MM.1S (cell line): Measurements from ENCODE around the gene TCHP.

ENCODE experiments used
- DNase-seq: peaks from one replicate; pipeline ENCODE4 v3.0.0-alpha.2; 2015
- H2AFZ ChIP-seq: fragments of 300-600 bp; sonication (generic); 2 replicates; pipeline ENCODE4 v1.6.0; 2016; ENCODE audit warnings: antibody characterized with exemption, low read length
- H3F3A ChIP-seq: fragments of 300-600 bp; sonication (generic); 2 replicates; pipeline ENCODE4 v1.6.1; 2016; ENCODE audit warnings: mild to moderate bottlenecking, antibody characterized with exemption, low read length, moderate library complexity, mixed read lengths; ENCODE audit not compliant: insufficient read depth
- H3K27ac ChIP-seq: fragments of 300-600 bp; sonication (generic); 2 replicates; pipeline ENCODE4 v1.5.1; 2016; ENCODE audit warnings: mild to moderate bottlenecking, low read length
- H3K27me3 ChIP-seq: fragments of 300-600 bp; sonication (generic); replicated peaks from 2 replicates; pipeline ENCODE4 v1.6.0; 2016; ENCODE audit warnings: low read length; ENCODE audit not compliant: insufficient read depth
- H3K36me3 ChIP-seq: fragments of 300-600 bp; sonication (generic); replicated peaks from 2 replicates; pipeline ENCODE4 v1.6.1; 2016; ENCODE audit warnings: mild to moderate bottlenecking, low read length, mixed read lengths; ENCODE audit not compliant: insufficient read depth
- H3K4me1 ChIP-seq: fragments of 300-600 bp; sonication (generic); 2 replicates; pipeline ENCODE4 v1.6.1; 2016; ENCODE audit warnings: low read length, mixed read lengths
- H3K4me2 ChIP-seq: fragments of 300-600 bp; sonication (generic); 2 replicates; pipeline ENCODE4 v1.6.0; 2016; ENCODE audit warnings: low read depth, low read length
- H3K4me3 ChIP-seq: fragments of 300-600 bp; sonication (generic); 2 replicates; pipeline ENCODE4 v1.5.1; 2016; ENCODE audit warnings: low read length, mixed read lengths
- H3K79me2 ChIP-seq: fragments of 300-600 bp; sonication (generic); 2 replicates; pipeline ENCODE4 v1.6.1; 2016; ENCODE audit warnings: mixed run types, low read length, mixed read lengths
- H3K9ac ChIP-seq: fragments of 300-600 bp; sonication (generic); 2 replicates; pipeline ENCODE4 v1.6.1; 2016; ENCODE audit warnings: low read length, mixed read lengths
- H3K9me2 ChIP-seq: fragments of 300-600 bp; sonication (generic); replicated peaks from 2 replicates; pipeline ENCODE4 v1.6.1; 2016; ENCODE audit warnings: mild to moderate bottlenecking, low read length, mixed read lengths; ENCODE audit not compliant: insufficient read depth
- H3K9me3 ChIP-seq: fragments of 300-600 bp; sonication (generic); replicated peaks from 2 replicates; pipeline ENCODE4 v1.6.1; 2016; ENCODE audit warnings: mild to moderate bottlenecking, low read length, mixed read lengths; ENCODE audit not compliant: insufficient read depth
- H4K20me1 ChIP-seq: fragments of 300-600 bp; sonication (generic); 2 replicates; pipeline ENCODE4 v1.6.1; 2016; ENCODE audit warnings: mild to moderate bottlenecking, low read length, moderate library complexity, mixed read lengths; ENCODE audit not compliant: insufficient read depth
- CTCF ChIP-seq: fragments of 300-600 bp; sonication (generic); IDR thresholded peaks from 2 replicates; pipeline ENCODE4 v1.5.1; 2016; ENCODE audit warnings: antibody characterized with exemption, low read length, mixed read lengths
- EZH2 ChIP-seq: fragments of 300-600 bp; sonication (generic); optimal IDR thresholded peaks from 2 replicates; pipeline ENCODE3; 2017; ENCODE audit warnings: low read depth, mild to moderate bottlenecking, antibody characterized with exemption, low read length, mixed read lengths
- EZH2phosphoT487 ChIP-seq: fragments of 300-600 bp; sonication (generic); IDR thresholded peaks from 2 replicates; pipeline ENCODE4 v1.6.1; 2018; ENCODE audit warnings: antibody characterized with exemption, low read length

The TCHP gene

DNA sequence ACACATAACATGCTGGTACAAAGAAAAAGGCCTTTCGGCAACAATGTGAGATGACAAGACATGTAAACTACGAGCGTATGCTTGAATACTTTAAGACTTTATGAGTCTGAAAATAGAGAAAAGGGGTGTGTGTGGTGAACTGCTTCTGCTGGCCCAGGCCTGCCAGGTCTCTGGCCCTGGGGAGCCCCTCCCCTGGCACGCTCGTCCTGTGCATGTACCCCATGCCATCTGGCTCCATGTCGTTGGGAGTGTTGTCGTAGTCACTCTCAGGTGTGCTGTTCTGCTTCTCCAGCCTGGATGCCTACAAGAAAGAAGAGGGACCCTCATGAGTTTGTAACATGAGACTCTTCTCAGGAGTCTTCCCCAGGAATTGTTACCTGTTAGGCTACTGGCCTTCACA is 38.9 kb downstream of the TCHP start:
- H3K9me3 ChIP-seq: no peaks in the 10 kb centered on the region
- no peaks in the 10 kb centered on the region for H3F3A ChIP-seq
- H3K4me3 ChIP-seq: no peak overlapping the region
- no peak overlapping the region for H3K9ac ChIP-seq
- H3K27me3 ChIP-seq: no peaks in the 10 kb centered on the region
- no peaks in the 10 kb centered on the region for H3K4me1 ChIP-seq
- TF ChIP-seq CTCF (no peak), EZH2 (no peak), EZH2phosphoT487 (no peak)
- DNase-seq: no peak
- H3K27ac ChIP-seq: no peak overlapping the region
- no peak overlapping the region for H3K4me2 ChIP-seq
- no peaks in the 10 kb centered on the region for H3K36me3 ChIP-seq
- H2AFZ ChIP-seq: no peak overlapping the region
- no peaks in the 10 kb centered on the region for H3K9me2 ChIP-seq
- H4K20me1 ChIP-seq: no peaks in the 10 kb centered on the region
- H3K79me2 ChIP-seq: no peaks in the 10 kb centered on the region

DNA sequence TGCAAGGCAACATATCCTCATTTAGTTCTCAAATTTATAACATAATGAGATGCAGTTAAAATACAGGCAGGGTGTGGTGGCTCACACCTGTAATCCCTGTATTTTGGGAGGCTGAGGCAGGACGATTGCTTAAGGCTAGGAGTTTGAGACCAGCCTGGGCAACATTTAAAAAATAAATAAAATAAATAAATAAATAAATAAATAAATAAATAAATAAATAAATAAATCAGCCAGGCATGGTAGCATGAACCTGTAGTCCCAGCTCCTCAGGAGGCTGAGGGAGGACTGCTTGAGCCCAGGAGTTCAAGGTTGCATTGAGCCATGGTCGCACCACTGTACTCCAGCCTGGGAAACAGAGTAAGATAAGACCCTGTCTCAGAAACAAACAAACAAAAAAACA is 39.4 kb downstream of the TCHP start:
- no peaks in the 10 kb centered on the region for H3K36me3 ChIP-seq
- H3K79me2 ChIP-seq: no peaks in the 10 kb centered on the region
- no peaks in the 10 kb centered on the region for H3K9me3 ChIP-seq
- no peak overlapping the region for H3K4me2 ChIP-seq
- DNase-seq: no peak
- no peaks in the 10 kb centered on the region for H3K9me2 ChIP-seq
- TF ChIP-seq EZH2phosphoT487 (no peak), EZH2 (no peak), CTCF (no peak)
- no peaks in the 10 kb centered on the region for H3F3A ChIP-seq
- no peak overlapping the region for H3K4me3 ChIP-seq
- H4K20me1 ChIP-seq: no peaks in the 10 kb centered on the region
- H3K27ac ChIP-seq: no peak overlapping the region
- no peak overlapping the region for H2AFZ ChIP-seq
- H3K27me3 ChIP-seq: no peaks in the 10 kb centered on the region
- H3K4me1 ChIP-seq: no peaks in the 10 kb centered on the region
- H3K9ac ChIP-seq: no peak overlapping the region

GRCh38 chr12:109940339-109940923 is 40.4 kb downstream of the TCHP start:
- Histone ChIP-seq H3K4me3 (no peak overlapping the region), H3K27ac (no peak overlapping the region), H3K9ac (no peak overlapping the region), H3K36me3 (no peaks in the 10 kb centered on the region), H3K9me3 (no peaks in the 10 kb centered on the region), H3K79me2 (no peaks in the 10 kb centered on the region), H3K4me1 (no peaks in the 10 kb centered on the region), H3K9me2 (no peaks in the 10 kb centered on the region), H3K27me3 (no peaks in the 10 kb centered on the region), H3F3A (no peaks in the 10 kb centered on the region), H2AFZ (no peak overlapping the region), H3K4me2 (no peak overlapping the region), H4K20me1 (no peaks in the 10 kb centered on the region)
- DNase-seq: no peak
- TF ChIP-seq EZH2 (no peak), CTCF (no peak), EZH2phosphoT487 (no peak)
